GM12874 (cell line): ENCODE measurements around the gene CDC42EP5.

Experiments
- TF ChIP-seq, protein P1 (sequence below): IDR thresholded peaks from 2 replicates; pipeline ENCODE4 v1.5.1; 2011; ENCODE audit warnings: low read depth, mild to moderate bottlenecking, control low read depth, low read length, moderate library complexity; ENCODE audit not compliant: insufficient read depth

CDC42EP5 gene

DNA sequence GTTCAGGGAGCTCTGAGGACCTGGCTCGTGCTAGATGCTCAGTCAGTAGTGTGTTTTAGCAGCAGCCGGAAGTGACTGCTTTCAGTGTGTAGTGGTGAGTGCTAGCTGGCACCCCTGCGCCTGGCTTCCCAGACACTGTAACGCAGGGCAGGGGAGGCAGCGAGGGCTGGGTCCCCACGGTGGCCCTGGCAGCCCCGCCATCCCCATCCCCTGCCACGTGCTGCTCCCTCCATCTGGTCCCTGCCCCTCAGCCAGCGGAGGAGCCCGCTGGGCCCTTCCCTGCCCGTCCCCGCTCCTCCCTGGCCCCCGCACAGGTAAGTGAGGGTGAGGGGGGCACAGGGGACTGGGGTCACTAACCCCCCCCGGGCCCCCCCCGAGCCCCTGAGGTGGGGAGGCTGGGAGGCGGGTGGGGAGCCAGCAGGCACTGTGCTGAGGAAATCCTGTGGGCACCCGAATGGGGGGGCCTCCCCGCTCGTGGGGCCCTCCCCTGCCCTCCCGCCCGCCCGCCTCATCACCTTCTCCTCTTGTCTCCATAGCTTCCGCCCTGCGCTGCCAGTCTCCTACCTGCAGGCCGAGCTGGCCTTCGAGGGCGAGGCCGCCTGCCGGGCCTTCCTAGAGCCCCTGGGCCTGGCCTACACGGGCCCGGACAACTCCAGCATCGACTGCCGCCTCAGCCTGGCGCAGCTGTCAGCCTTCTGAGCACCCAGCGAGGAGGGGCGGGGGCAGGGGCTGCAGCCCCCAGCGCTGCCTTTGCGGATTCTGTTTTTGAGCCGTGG is 12.7 kb downstream of the CDC42EP5 start:
- TF ChIP-seq, protein P1, sequence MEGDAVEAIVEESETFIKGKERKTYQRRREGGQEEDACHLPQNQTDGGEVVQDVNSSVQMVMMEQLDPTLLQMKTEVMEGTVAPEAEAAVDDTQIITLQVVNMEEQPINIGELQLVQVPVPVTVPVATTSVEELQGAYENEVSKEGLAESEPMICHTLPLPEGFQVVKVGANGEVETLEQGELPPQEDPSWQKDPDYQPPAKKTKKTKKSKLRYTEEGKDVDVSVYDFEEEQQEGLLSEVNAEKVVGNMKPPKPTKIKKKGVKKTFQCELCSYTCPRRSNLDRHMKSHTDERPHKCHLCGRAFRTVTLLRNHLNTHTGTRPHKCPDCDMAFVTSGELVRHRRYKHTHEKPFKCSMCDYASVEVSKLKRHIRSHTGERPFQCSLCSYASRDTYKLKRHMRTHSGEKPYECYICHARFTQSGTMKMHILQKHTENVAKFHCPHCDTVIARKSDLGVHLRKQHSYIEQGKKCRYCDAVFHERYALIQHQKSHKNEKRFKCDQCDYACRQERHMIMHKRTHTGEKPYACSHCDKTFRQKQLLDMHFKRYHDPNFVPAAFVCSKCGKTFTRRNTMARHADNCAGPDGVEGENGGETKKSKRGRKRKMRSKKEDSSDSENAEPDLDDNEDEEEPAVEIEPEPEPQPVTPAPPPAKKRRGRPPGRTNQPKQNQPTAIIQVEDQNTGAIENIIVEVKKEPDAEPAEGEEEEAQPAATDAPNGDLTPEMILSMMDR = no peak

DNA sequence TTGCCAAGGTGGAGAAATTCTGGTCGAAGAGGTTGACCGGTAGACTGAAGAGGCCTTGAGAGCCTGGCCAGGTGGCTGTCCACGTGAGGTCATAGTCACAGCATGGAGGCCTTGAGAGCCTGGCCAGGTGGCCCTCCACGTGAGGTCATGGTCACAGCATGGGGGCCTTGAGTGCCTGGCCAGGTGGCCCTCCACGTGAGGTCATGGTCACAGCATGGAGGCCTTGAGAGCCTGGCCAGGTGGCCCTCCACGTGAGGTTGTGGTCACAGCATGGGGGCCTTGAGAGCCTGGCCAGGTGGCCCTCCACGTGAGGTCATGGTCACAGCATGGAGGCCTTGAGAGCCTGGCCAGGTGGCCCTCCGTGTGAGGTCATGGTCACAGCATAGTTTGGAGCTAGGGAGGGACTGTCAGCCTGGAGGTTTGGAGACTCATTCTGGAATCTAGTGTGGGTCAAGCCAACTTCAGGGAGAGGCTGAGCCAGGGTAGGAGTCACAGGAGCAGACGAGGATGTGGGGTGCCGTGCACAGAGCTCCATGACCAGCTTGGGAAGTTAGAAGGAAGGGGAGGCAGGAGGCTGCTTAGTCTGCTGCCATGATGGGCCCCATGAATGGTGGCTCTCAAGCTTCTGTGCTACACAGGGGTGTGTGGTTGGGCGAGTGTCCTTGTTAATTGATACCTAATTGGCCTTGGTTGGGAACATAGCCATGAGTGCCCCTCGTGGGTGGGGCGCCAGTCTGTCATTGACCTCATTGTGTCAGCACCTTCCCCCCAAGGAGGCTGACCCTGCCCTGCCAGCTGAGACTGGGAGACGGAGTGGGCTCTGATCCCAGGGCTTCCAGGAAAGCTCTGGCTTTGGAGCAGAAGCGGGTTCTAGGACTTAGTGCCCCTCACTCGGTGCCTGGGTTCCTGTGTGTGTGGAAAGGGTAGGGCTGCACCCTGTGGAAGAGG is 13.5 kb downstream of the CDC42EP5 start:
- TF ChIP-seq, protein P1 = no peak

GRCh38 chr19:54458648-54459281 is 14.3 kb downstream of the CDC42EP5 start:
- TF ChIP-seq, protein P1 = no peak

DNA sequence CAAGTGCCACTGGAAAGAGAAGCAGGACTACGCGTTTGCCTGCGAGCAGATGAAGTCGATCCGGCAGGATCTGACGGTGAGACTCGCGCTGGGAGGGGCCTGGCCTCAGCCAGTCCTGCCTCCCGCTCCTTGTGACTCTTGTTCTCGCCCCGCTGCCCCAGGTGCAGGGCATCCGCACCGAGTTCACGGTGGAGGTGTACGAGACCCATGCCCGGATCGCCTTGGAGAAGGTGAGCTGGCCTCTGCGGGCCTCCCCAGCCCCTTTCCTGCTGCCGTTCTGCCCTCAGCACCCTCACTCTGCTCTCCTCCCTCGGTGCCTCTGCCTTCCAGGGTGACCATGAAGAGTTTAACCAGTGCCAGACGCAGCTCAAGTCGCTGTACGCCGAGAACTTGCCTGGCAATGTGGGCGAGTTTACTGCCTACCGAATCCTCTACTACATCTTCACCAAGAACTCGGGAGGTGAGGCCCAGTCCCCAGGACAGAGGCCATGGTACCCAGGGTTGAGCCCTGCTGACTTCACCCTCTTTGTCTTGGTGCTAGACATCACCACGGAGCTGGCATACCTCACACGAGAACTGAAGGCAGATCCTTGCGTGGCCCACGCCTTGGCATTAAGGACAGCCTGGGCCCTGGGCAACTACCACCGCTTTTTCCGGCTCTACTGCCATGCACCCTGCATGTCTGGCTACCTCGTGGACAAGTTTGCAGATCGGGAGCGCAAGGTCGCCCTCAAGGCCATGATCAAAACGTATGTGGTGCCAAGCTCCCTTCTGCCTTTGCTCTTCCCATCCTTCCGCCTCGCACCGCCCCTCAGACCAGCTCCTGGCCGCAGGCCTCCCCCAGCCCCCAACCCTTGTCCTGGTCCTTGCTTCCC is 15.1 kb downstream of the CDC42EP5 start:
- TF ChIP-seq, protein P1 = no peak

GRCh38 chr19:54456423-54457373 is 16.4 kb downstream of the CDC42EP5 start:
- TF ChIP-seq, protein P1 = no peak

GRCh38 chr19:54455786-54456422 is 17.2 kb downstream of the CDC42EP5 start:
- TF ChIP-seq, protein P1 = no peak
